ENCODE results near the gene TSPO.

The TSPO gene

DNA sequence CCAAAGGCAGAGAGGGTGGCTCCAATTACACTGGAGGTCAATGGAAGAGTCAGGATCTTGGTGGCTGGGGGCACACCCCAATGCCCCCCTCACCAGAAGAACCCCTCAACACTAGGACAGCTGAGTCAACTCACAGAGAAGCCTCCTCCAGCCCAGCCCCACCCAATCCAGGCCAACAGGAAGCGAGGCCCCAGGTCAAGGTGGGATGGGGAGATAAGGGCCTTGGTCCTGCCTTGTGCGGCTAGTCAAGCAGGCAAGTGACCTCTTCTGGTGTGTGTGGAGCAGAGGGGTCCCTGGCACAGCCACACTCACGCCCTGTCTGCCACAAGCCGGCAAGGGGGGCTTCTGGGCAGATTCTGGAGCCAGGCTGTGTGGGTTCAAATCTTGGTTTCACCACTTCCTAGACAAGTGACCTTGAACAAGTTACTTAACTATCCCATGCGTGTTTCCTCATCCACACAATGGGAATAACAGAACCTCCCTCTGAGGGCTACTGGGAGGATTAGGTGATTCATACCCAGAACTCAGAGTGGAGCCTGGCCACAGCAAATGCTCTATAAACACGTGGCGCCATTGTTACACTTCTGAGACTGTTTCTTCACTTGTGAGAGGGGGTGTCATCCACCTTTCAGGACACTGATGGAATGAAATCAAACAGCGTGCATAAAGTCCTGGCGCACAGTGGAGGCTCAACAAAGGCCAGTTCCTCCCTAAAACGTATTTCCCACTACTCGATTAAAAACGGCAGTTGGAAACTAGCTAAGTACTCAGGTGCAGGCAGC is 32.3 kb downstream of the TSPO start:
- no peak for DNase-seq (ENCODE audit: low spot score)

GRCh38 chr22:43185860-43186261 is 34.5 kb downstream of the TSPO start:
- H3K4me1 ChIP-seq (ENCODE audit: insufficient read depth, poor library complexity, severe bottlenecking), result peaks cover 16% of the 10 kb centered on the region
- ATAC-seq (ENCODE audit: low read depth) (0 out of 3 replicates have a peak, but pooled peaks have one; percentile 5), DNase-seq (ENCODE audit: low spot score) (no peak)
- H3K27me3 ChIP-seq (ENCODE audit: insufficient read depth, poor library complexity, severe bottlenecking), result no peaks in the 10 kb centered on the region
- TF ChIP-seq CTCF (IDR thresholded peaks at IDR 0.05; ENCODE audit: poor library complexity, severe bottlenecking), result no peak
- peak overlapping the region; percentile 89 for H3K4me3 ChIP-seq (ENCODE audit: severe bottlenecking)
- H3K27ac ChIP-seq (ENCODE audit: poor library complexity, severe bottlenecking), result peak overlapping the region; percentile 71
- H3K36me3 ChIP-seq (ENCODE audit: low read depth), result peaks cover 32% of the 10 kb centered on the region
- H3K9me3 ChIP-seq (ENCODE audit: severe bottlenecking), result no peaks in the 10 kb centered on the region

More for the DNA sequence above, 32.3 kb downstream of the TSPO start:
- peak overlapping the region; percentile 59 for H3K27ac ChIP-seq (ENCODE audit: poor library complexity, severe bottlenecking)
- peaks cover 16% of the 10 kb centered on the region for H3K4me1 ChIP-seq (ENCODE audit: insufficient read depth, poor library complexity, severe bottlenecking)
- H3K9me3 ChIP-seq (ENCODE audit: severe bottlenecking), result no peaks in the 10 kb centered on the region
- no peak overlapping the region for H3K4me3 ChIP-seq (ENCODE audit: severe bottlenecking)
- peaks cover 53% of the 10 kb centered on the region for H3K36me3 ChIP-seq (ENCODE audit: low read depth)
- ATAC-seq (ENCODE audit: low read depth), result peak; percentile 7; the same call in 1 of the 3 replicates
- no peaks in the 10 kb centered on the region for H3K27me3 ChIP-seq (ENCODE audit: insufficient read depth, poor library complexity, severe bottlenecking)
- no peak for TF ChIP-seq CTCF (IDR thresholded peaks at IDR 0.05; ENCODE audit: poor library complexity, severe bottlenecking)

DNA sequence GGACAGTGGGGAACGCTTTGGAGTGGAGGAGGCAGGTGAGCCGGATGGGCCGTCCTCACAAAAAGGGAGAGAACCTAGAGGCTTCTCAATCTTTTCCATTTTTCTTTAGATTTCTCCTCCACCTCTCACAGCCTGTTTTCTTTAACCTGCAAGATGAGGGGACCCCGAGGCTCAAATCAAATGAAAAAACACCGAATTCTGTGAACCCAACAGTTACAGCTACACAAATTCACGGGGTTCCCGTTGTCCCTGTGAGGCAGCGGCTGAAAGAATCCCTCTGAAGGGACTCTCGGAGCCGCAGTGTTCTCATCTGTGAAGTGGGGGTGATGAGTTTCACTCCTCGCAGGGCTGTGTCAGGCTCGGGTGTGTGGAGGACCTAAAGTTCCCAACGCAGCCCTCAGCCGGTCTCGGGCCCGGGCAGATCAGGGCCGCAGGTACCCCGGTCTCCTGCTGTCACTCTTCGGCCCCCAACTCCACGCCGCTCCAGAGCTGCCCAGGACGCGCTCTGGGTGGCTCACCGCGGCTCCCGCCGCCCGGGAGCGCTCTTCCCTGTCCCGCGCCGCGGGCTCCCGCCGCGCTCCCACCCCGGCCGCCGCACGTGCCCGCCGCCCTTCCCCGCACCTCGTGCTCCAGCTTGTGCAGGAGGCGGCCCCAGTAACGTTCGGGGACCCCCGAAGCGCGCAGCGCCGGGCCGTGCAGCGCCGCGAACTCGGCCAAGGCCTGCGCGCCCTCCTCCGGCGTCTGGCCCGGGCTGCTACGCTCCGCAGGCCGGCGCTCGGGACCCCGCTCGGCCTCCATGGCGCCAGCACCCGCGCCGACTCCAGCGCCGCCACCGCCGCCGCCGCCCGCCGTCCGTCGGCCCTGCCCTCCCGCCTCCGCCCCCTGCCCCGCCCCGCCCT is 35.2 kb downstream of the TSPO start, which contains the start of gene TTLL12:
TTLL12 (minus strand) TSS at position 863 of the 899 bp plus-strand sequence; CDS start at position 798, 65 bp downstream.
- no peak for TF ChIP-seq CTCF (IDR thresholded peaks at IDR 0.05; ENCODE audit: poor library complexity, severe bottlenecking)
- H3K27me3 ChIP-seq (ENCODE audit: insufficient read depth, poor library complexity, severe bottlenecking), result no peaks in the 10 kb centered on the region
- peak within 1 kb of the TSS; percentile 89 for H3K4me3 ChIP-seq (ENCODE audit: severe bottlenecking)
- no peak for DNase-seq (ENCODE audit: low spot score)
- 0 out of 3 replicates have a peak, but pooled peaks have one; percentile 11 for ATAC-seq (ENCODE audit: low read depth)
- peaks cover 27% of the 10 kb centered on the region for H3K36me3 ChIP-seq (ENCODE audit: low read depth)
- peak within 1 kb of the TSS; percentile 71 for H3K27ac ChIP-seq (ENCODE audit: poor library complexity, severe bottlenecking)
- no peaks in the 10 kb centered on the region for H3K9me3 ChIP-seq (ENCODE audit: severe bottlenecking)
- peaks cover 16% of the 10 kb centered on the region for H3K4me1 ChIP-seq (ENCODE audit: insufficient read depth, poor library complexity, severe bottlenecking)

DNA sequence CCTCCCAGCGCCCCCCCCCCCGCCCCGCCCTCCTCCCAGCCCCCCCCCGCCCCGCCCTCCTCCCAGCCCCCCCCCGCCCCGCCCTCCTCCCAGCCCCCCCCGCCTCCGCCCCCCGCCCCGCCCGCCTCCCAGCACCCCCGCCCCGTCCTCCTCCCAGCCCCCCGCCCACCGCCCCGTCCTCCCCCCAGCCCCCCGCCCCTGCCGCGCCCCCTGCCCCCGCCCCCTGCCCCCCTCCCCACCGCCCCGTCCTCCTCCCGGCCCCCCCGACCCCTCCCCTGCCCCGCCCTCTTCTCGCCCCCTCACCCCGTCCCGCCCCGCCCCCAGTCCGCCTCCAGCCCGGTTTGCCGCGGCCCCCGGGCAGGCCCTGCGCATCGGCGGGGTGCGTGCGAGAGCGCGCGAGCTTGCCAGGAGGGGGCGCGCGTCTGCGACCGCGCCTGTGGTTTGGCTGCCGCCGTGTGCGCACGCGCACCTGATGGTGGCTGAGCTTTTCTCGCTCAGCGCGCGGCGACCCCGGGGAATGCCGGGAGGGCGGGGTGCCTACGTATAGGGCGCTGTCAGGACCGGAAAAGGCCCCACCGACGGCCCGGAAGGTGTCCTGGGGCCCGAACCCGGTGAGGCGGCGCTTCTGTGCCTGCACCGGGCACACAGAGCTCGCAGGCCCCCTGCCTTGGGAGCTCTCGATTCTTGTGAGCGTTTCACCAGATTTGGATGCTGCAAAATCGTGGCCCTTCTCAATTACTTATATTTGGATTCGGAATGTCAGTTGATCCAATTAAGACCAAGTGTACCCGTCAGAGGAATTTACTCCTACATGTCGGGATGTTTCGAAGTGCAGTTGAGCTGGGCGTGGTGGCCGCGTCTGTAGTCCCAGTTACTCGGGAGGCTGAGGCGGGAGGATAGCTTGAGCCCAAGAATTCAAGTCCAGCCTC is 36.1 kb downstream of the TSPO start:
- Histone ChIP-seq H3K4me1 (ENCODE audit: insufficient read depth, poor library complexity, severe bottlenecking) (peaks cover 16% of the 10 kb centered on the region), H3K27ac (ENCODE audit: poor library complexity, severe bottlenecking) (peak overlapping the region; percentile 71), H3K9me3 (ENCODE audit: severe bottlenecking) (no peaks in the 10 kb centered on the region), H3K36me3 (ENCODE audit: low read depth) (peaks cover 18% of the 10 kb centered on the region), H3K4me3 (ENCODE audit: severe bottlenecking) (peak overlapping the region; percentile 89), H3K27me3 (ENCODE audit: insufficient read depth, poor library complexity, severe bottlenecking) (no peaks in the 10 kb centered on the region)
- ATAC-seq (ENCODE audit: low read depth), result peak; percentile 80
- peak; percentile 79 for TF ChIP-seq CTCF (IDR thresholded peaks at IDR 0.05; ENCODE audit: poor library complexity, severe bottlenecking)
- peak; percentile 94 for DNase-seq (ENCODE audit: low spot score)
